GM12878 (cell line): ENCODE data around the gene NRG2. TPM values are rescaled to one million over a fixed set of nuclear protein-coding genes. Genes with fewer than 3 reads are reported as not detected.

Experiments used
- ATAC-seq: fragments of 200-7000 bp; cut with Tn5 transposase; 3 replicates; pipeline ENCODE4 v1.9.1; 2020; ENCODE audit warnings: mild to moderate bottlenecking, moderate library complexity
- BruUV-seq: library from RNA; stranded (reverse); fragments of 400-500 nt; replicated peaks from 2 replicates; lab custom pipeline; 2021; lab: Mats Ljungman, UMichigan
- CTCF ChIA-PET: fragments of 300-600 bp; sonication (Branson Sonifier 250); formaldehyde crosslinking; extraction: SDS; loops from one replicate; lab custom pipeline; 2021; ENCODE audit warnings: inconsistent platforms; lab: Yijun Ruan, JAX
- POLR2A ChIA-PET: fragments of 350-600 bp; formaldehyde crosslinking; extraction: SDS; loops from one replicate; lab custom pipeline; 2021; ENCODE audit warnings: inconsistent platforms; lab: Charles Lee
- RAD21 ChIA-PET: fragments of 300-600 bp; sonication (Branson Sonifier 250); formaldehyde crosslinking; loops from one replicate; lab custom pipeline; 2023; ENCODE audit warnings: antibody characterized with exemption; ENCODE audit not compliant: unreplicated experiment; lab: Charles Lee
- SMC1A ChIA-PET: fragments of 300-600 bp; sonication (Branson Sonifier 250); formaldehyde crosslinking; loops from one replicate; lab custom pipeline; 2023; ENCODE audit not compliant: unreplicated experiment, uncharacterized antibody; lab: Charles Lee
- DNase-seq: peaks from one replicate; pipeline ENCODE4 v3.0.0-alpha.2; 2011; ENCODE audit warnings: low read depth, low spot score
- FAIRE-seq: peaks from 3 replicates; lab custom pipeline; 2011; peaks lifted over from hg19 to GRCh38; lab: Jason Lieb, UNC
- H2AFZ ChIP-seq: 2 replicates; pipeline ENCODE4 v1.6.0; 2011; ENCODE audit warnings: low read depth, low read length, control low read depth; ENCODE audit not compliant: control insufficient read depth
- H3K27ac ChIP-seq: 2 replicates; pipeline ENCODE4 v1.5.1; 2011; ENCODE audit warnings: control low read depth; ENCODE audit not compliant: control insufficient read depth, insufficient read depth
- H3K27me3 ChIP-seq, 2 experiments: replicated peaks in 1 of 2; 2 replicates each; pipeline versions ENCODE4 v1.6.0 to v1.6.1; 2011; ENCODE audit warnings: low read length in 1 of 2; ENCODE audit not compliant: control insufficient read depth in 2 of 2, insufficient read depth in 2 of 2
- H3K36me3 ChIP-seq, 2 experiments: 2 replicates each; pipeline ENCODE4 v1.5.1; 2011; ENCODE audit warnings: low read length in 1 of 2; ENCODE audit not compliant: control insufficient read depth in 2 of 2, insufficient read depth in 2 of 2
- H3K4me1 ChIP-seq: 2 replicates; pipeline ENCODE4 v1.6.1; 2011; ENCODE audit warnings: mild to moderate bottlenecking, low read length, moderate library complexity, mixed read lengths; ENCODE audit not compliant: control insufficient read depth, insufficient read depth
- H3K4me2 ChIP-seq: 2 replicates; pipeline ENCODE4 v1.6.0; 2011; ENCODE audit warnings: control low read depth; ENCODE audit not compliant: control insufficient read depth, insufficient read depth
- H3K4me3 ChIP-seq: fragments of 200-600 bp; sonication (generic); 2 replicates; pipeline ENCODE4 v1.5.1; 2016
- H3K79me2 ChIP-seq: 2 replicates; pipeline ENCODE4 v1.6.0; 2011; ENCODE audit warnings: low read length; ENCODE audit not compliant: control insufficient read depth, insufficient read depth
- H3K9ac ChIP-seq: 2 replicates; pipeline ENCODE4 v1.8.0; 2011; ENCODE audit warnings: low read length, control low read depth, mixed read lengths; ENCODE audit not compliant: control insufficient read depth, insufficient read depth
- H3K9me3 ChIP-seq: replicated peaks from 3 replicates; pipeline ENCODE4 v1.5.1; 2011; ENCODE audit warnings: mild to moderate bottlenecking, low read length; ENCODE audit not compliant: control insufficient read depth, insufficient read depth
- H4K20me1 ChIP-seq: 2 replicates; pipeline ENCODE4 v1.6.0; 2011; ENCODE audit not compliant: control insufficient read depth, insufficient read depth
- CUX1 ChIP-seq: IDR thresholded peaks from 2 replicates; pipeline ENCODE4 v1.6.1; 2012; ENCODE audit warnings: improper control_type of control experiment, low read depth, low read length; ENCODE audit not compliant: insufficient replicate concordance
- FOXK2 ChIP-seq: fragments of 450-650 bp; IDR thresholded peaks from 2 replicates; pipeline ENCODE4 v1.6.1; 2017; ENCODE audit warnings: mild to moderate bottlenecking, moderate library complexity
- FOXM1 ChIP-seq: IDR thresholded peaks from 2 replicates; pipeline ENCODE4 v1.6.1; 2012; ENCODE audit warnings: low read depth, mild to moderate bottlenecking, inconsistent platforms, low read length, moderate library complexity
- HDAC2 ChIP-seq: fragments of 200-600 bp; sonication (generic); IDR thresholded peaks from 2 replicates; pipeline ENCODE4 v1.6.1; 2017
- IKZF1 ChIP-seq: fragments of 450-650 bp; conservative IDR thresholded peaks from 2 replicates; pipeline ENCODE4 v1.6.1; 2017; ENCODE audit warnings: antibody characterized with exemption, mild to moderate bottlenecking
- MXI1 ChIP-seq: fragments of 150-350 bp; IDR thresholded peaks from 2 replicates; pipeline ENCODE4 v1.6.1; 2011; ENCODE audit warnings: low read depth, mild to moderate bottlenecking, inconsistent platforms, low read length, improper control_type of control experiment
- NR2C1 ChIP-seq: fragments of 450-650 bp; IDR thresholded peaks from 2 replicates; pipeline ENCODE4 v1.6.1; 2017; ENCODE audit warnings: antibody characterized with exemption, mild to moderate bottlenecking, moderate library complexity
- PML ChIP-seq: IDR thresholded peaks from 2 replicates; pipeline ENCODE4 v1.6.1; 2012; ENCODE audit warnings: low read length, inconsistent platforms
- SMC3 ChIP-seq: IDR thresholded peaks from 2 replicates; pipeline ENCODE4 v1.6.1; 2011; ENCODE audit warnings: low read length, improper control_type of control experiment, borderline replicate concordance
- SUZ12 ChIP-seq: fragments of 200-600 bp; sonication (generic); IDR thresholded peaks from one replicate; pipeline ENCODE4 v1.6.1; 2018; ENCODE audit warnings: antibody characterized with exemption, mild to moderate bottlenecking; ENCODE audit not compliant: unreplicated experiment
- WGBS: methylation state at CpG from one replicate; pipeline ENCODE4 v1.1.6; 2016; ENCODE audit warnings: low lambda C conversion rate; ENCODE audit not compliant: insufficient replicate concordance, insufficient coverage; ENCODE audit errors: missing lambda C conversion rate; 5-methylcytosine and 5-hydroxymethylcytosine counted together
- in situ Hi-C: fragments of 300-500 bp; cut with MboI; formaldehyde crosslinking; loops from 9 replicates; pipeline ENCODE4 v1.14.3; 2018; ENCODE audit warnings: mixed read lengths
- intact Hi-C: fragments of 100-400 bp; cut with micrococcal nuclease; formaldehyde crosslinking; loops from one replicate; pipeline ENCODE4 v1.14.2; 2022; ENCODE audit not compliant: unreplicated experiment
- polyA plus RNA-seq, 11 experiments: library from polyadenylated mRNA; depleted of rRNA in 4 of 11; unstranded in 6 of 11; stranded (reverse) in 5 of 11; fragments of >200 nt; fragmentation: Nextera tagmentation in 4 of 11; fragmentation: Illumina TruSeq in 1 of 11; extraction: Ambion mirVana in 4 of 11; extraction: Trizol in 1 of 11; gene quantifications; 1 replicate in 1 of 11; 2 replicates in 10 of 11; pipeline versions ENCODE4 v1.2.1 to v1.2.3, GENCODE V29; 2011 to 2016; ENCODE audit warnings: inconsistent platforms in 2 of 11, missing spikeins in 2 of 11, low read depth in 1 of 11
- total RNA-seq, 4 experiments: library from RNA; depleted of rRNA in 3 of 4; stranded (reverse); fragments of >200 nt in 3 of 4; fragmentation: Illumina TruSeq in 1 of 4; extraction: Trizol in 1 of 4; gene quantifications; 2 replicates each; pipeline versions ENCODE4 v1.2.1 to v1.2.3, GENCODE V29; 2013 to 2021

Gene NRG2
- total and polyA plus RNA-seq, 10 of the 15 experiments (the other 5 are each of a cell fraction or from before 2014, with no cell fraction given) = 0.10 to 21.7 (median 9.6) TPM

GRCh38 chr5:139820606-139821005, 222.5 kb downstream of the NRG2 start:
- TF ChIP-seq FOXM1 (no peak), SUZ12 (no peak), NR2C1 (no peak), IKZF1 (no peak), CUX1 (no peak), PML (no peak), MXI1 (no peak), HDAC2 (no peak), SMC3 (no peak), FOXK2 (no peak)
- TF ChIP-seq, all 136 proteins: peak for 0
- Histone ChIP-seq H3K27ac (no peak overlapping the region), H3K9ac (no peak overlapping the region), H3K9me3 (no peaks in the 10 kb centered on the region; the same call in 2 of the 3 replicates), H3K79me2 (no peaks in the 10 kb centered on the region), H3K4me1 (no peaks in the 10 kb centered on the region), H4K20me1 (no peaks in the 10 kb centered on the region), H2AFZ (no peak overlapping the region), H3K27me3 (peaks cover 2 to 6% of the 10 kb centered on the region in 2 experiments; a peak in 3 of 4 replicates), H3K4me3 (no peak overlapping the region), H3K4me2 (no peak overlapping the region), H3K36me3 (no peaks in the 10 kb centered on the region)
- CTCF ChIA-PET = no interaction called here
- RAD21 ChIA-PET = no interaction called here
- BruUV-seq = no TSS peak
- no peak for FAIRE-seq
- no peak for DNase-seq
- SMC1A ChIA-PET = no interaction called here
- ATAC-seq = no peak
- 10% methylated on average over 4 of the region's 4 CpGs for WGBS
- in situ Hi-C loops = no loop called here
- POLR2A ChIA-PET = no interaction called here
- intact Hi-C loops = no loop called here
